ENCODE data around the gene CSKMT.

Gene CSKMT

GRCh38 chr11:62715150-62716130 lies 50.3 kb downstream of the CSKMT start:
- Histone ChIP-seq H3K27me3 (ENCODE audit: control insufficient read depth, low read length) (no peaks in the 10 kb centered on the region), H3K27ac (ENCODE audit: low read depth, low read length) (no peak overlapping the region), H4K20me1 (ENCODE audit: control insufficient read depth, insufficient read depth, low read depth, low read length) (no peaks in the 10 kb centered on the region), H3K9me3 (ENCODE audit: control insufficient read depth, insufficient read depth, low read length) (no peaks in the 10 kb centered on the region), H3K9me2 (replicated peaks; ENCODE audit: control insufficient read depth, low read length) (no peaks in the 10 kb centered on the region), H3K4me2 (ENCODE audit: low read length) (no peak overlapping the region), H3K4me3 (ENCODE audit: low read length) (no peak overlapping the region), H3K79me2 (ENCODE audit: control insufficient read depth, low read length) (peaks cover 42% of the 10 kb centered on the region), H3K4me1 (ENCODE audit: control insufficient read depth, low read length) (peaks cover 3% of the 10 kb centered on the region), H3F3A (ENCODE audit: control insufficient read depth, insufficient read depth) (peaks cover 56% of the 10 kb centered on the region), H3K36me3 (ENCODE audit: control insufficient read depth, low read length) (peaks cover 94% of the 10 kb centered on the region)
- TF ChIP-seq CTCF (IDR thresholded peaks at IDR 0.05; ENCODE audit: low read depth, low read length, poor library complexity, severe bottlenecking): no peak
- no peak for TF ChIP-seq EZH2phosphoT487 (IDR thresholded peaks at IDR 0.05; ENCODE audit: borderline replicate concordance, low read length)

GRCh38 chr11:62716206-62716605 lies 51.1 kb downstream of the CSKMT start:
- Histone ChIP-seq H3K27me3 (ENCODE audit: control insufficient read depth, low read length) (no peaks in the 10 kb centered on the region), H3K36me3 (ENCODE audit: control insufficient read depth, low read length) (peaks cover 95% of the 10 kb centered on the region), H3K9me2 (replicated peaks; ENCODE audit: control insufficient read depth, low read length) (no peaks in the 10 kb centered on the region), H3K27ac (ENCODE audit: low read depth, low read length) (no peak overlapping the region), H3K4me2 (ENCODE audit: low read length) (no peak overlapping the region), H3F3A (ENCODE audit: control insufficient read depth, insufficient read depth) (peaks cover 50% of the 10 kb centered on the region), H4K20me1 (ENCODE audit: control insufficient read depth, insufficient read depth, low read depth, low read length) (no peaks in the 10 kb centered on the region), H3K4me1 (ENCODE audit: control insufficient read depth, low read length) (no peaks in the 10 kb centered on the region), H3K9me3 (ENCODE audit: control insufficient read depth, insufficient read depth, low read length) (no peaks in the 10 kb centered on the region), H3K79me2 (ENCODE audit: control insufficient read depth, low read length) (peaks cover 48% of the 10 kb centered on the region), H3K4me3 (ENCODE audit: low read length) (no peak overlapping the region)
- TF ChIP-seq EZH2phosphoT487 (IDR thresholded peaks at IDR 0.05; ENCODE audit: borderline replicate concordance, low read length): no peak
- TF ChIP-seq CTCF (IDR thresholded peaks at IDR 0.05; ENCODE audit: low read depth, low read length, poor library complexity, severe bottlenecking): no peak

- Histone ChIP-seq H3K36me3 (ENCODE audit: control insufficient read depth, low read length) (peaks cover 96% of the 10 kb centered on the region), H3K4me3 (ENCODE audit: low read length) (no peak overlapping the region), H3K9me3 (ENCODE audit: control insufficient read depth, insufficient read depth, low read length) (no peaks in the 10 kb centered on the region), H4K20me1 (ENCODE audit: control insufficient read depth, insufficient read depth, low read depth, low read length) (no peaks in the 10 kb centered on the region), H3K79me2 (ENCODE audit: control insufficient read depth, low read length) (peaks cover 54% of the 10 kb centered on the region), H3K27ac (ENCODE audit: low read depth, low read length) (no peak overlapping the region), H3K4me1 (ENCODE audit: control insufficient read depth, low read length) (no peaks in the 10 kb centered on the region), H3F3A (ENCODE audit: control insufficient read depth, insufficient read depth) (peaks cover 44% of the 10 kb centered on the region), H3K9me2 (replicated peaks; ENCODE audit: control insufficient read depth, low read length) (no peaks in the 10 kb centered on the region), H3K4me2 (ENCODE audit: low read length) (no peak overlapping the region), H3K27me3 (ENCODE audit: control insufficient read depth, low read length) (no peaks in the 10 kb centered on the region)
- TF ChIP-seq CTCF (IDR thresholded peaks at IDR 0.05; ENCODE audit: low read depth, low read length, poor library complexity, severe bottlenecking) (no peak), EZH2phosphoT487 (IDR thresholded peaks at IDR 0.05; ENCODE audit: borderline replicate concordance, low read length) (no peak)
These were observed 51.7 kb downstream of the CSKMT start for GRCh38 chr11:62716816-62717215.

Measured in DOHH2 (cell line).